Activated T-cell treated with anti-CD3 and anti-CD28 coated beads, Interleukin-2, amount 50 U/mL, for 4 hours (primary cell): Measurements from ENCODE around the gene IMPDH1. TPM values are rescaled to one million over a fixed set of nuclear protein-coding genes. Genes with fewer than 3 reads are reported as not detected.
A peak's percentile ranks its signal among the peaks of the same experiment; 100 is the strongest.

Experiments used
- ATAC-seq, 2 donors: fragments of 200-7000 bp; cut with Tn5 transposase; one replicate each; pipeline ENCODE4 v1.10.0; 2021
- DNase-seq: peaks from one replicate; pipeline ENCODE4 v3.0.0-alpha.2; 2020
- H3K27me3 Mint-ChIP-seq: one replicate; pipeline ENCODE4 v1.8.0; 2021; ENCODE audit warnings: low read depth, mixed read lengths
- H3K36me3 Mint-ChIP-seq: one replicate; pipeline ENCODE4 v1.8.0; 2022; ENCODE audit warnings: mixed read lengths; ENCODE audit not compliant: insufficient read depth
- H3K4me1 Mint-ChIP-seq: one replicate; pipeline ENCODE4 v1.8.0; 2021; ENCODE audit warnings: low read depth, mixed read lengths
- H3K4me3 Mint-ChIP-seq: one replicate; pipeline ENCODE4 v1.8.0; 2021; ENCODE audit warnings: mild to moderate bottlenecking, moderate library complexity, mixed read lengths
- H3K9me3 Mint-ChIP-seq: one replicate; pipeline ENCODE4 v1.8.0; 2021; ENCODE audit warnings: mixed read lengths
- total RNA-seq, 3 donors: library from RNA; stranded (reverse); gene quantifications; one replicate each; pipeline ENCODE4 v1.2.1, GENCODE V29; 2021

Gene IMPDH1
- total RNA-seq, 3 donors from 2014 or later = 88.4 to 110 (median 109) TPM

DNA sequence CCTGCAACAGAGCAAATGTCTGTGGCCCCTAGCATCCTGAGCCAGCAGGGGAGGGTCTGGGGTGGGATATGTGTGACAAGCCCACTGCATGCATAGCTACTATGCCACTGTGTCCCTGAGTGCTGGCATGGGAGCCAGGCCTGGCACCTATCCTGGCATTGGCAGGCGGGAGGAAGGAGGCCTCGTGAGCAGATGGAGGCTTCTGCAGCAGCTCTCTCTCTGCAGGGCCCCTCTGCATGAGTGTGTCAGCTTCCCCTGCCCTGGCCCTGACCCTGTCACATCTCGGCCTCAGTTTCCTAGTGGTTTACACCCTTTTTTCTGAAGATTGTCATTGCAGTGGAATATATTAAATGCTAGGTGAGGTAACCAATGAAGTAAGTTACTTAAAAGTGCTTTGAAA is 13.1 kb upstream of the IMPDH1 start:
- DNase-seq (no peak), ATAC-seq (no peak)
- H3K4me1 Mint-ChIP-seq = peaks cover 2% of the 10 kb centered on the region
- H3K27me3 Mint-ChIP-seq = no peaks in the 10 kb centered on the region
- H3K36me3 Mint-ChIP-seq = no peaks in the 10 kb centered on the region
- H3K4me3 Mint-ChIP-seq = no peak overlapping the region
- no peaks in the 10 kb centered on the region for H3K9me3 Mint-ChIP-seq

DNA sequence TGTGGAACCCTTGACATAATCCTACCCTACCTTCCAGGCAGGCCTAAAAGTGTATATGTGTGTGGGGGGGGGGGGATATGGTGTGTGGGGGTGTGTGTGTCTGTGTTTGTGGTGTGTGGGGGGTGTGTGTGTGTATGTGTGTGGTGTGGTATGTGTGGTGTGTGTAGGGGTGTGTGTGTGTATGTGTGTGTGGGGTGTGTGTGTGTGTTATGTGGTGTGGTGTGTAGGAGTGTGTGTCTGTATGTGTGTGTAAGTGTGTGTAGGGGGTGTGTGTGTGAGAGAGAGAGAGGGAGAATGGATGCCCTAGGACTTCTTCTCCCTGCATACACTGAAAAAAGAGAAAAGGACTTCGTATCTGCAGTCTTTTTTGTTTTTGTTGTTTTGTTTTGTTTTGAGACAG is 12.3 kb upstream of the IMPDH1 start:
- peaks cover 2% of the 10 kb centered on the region for H3K4me1 Mint-ChIP-seq
- H3K36me3 Mint-ChIP-seq = no peaks in the 10 kb centered on the region
- no peak for DNase-seq
- no peaks in the 10 kb centered on the region for H3K27me3 Mint-ChIP-seq
- H3K9me3 Mint-ChIP-seq = no peaks in the 10 kb centered on the region
- H3K4me3 Mint-ChIP-seq = no peak overlapping the region
- no peak for ATAC-seq

- H3K9me3 Mint-ChIP-seq = no peaks in the 10 kb centered on the region
- H3K4me3 Mint-ChIP-seq = no peak overlapping the region
- DNase-seq = no peak
- peaks cover 2% of the 10 kb centered on the region for H3K4me1 Mint-ChIP-seq
- no peaks in the 10 kb centered on the region for H3K36me3 Mint-ChIP-seq
- no peaks in the 10 kb centered on the region for H3K27me3 Mint-ChIP-seq
- ATAC-seq = no peak
Measured at GRCh38 chr7:128421384-128421783, 11.6 kb upstream of the IMPDH1 start.

GRCh38 chr7:128420773-128421172 is 11.0 kb upstream of the IMPDH1 start:
- no peaks in the 10 kb centered on the region for H3K27me3 Mint-ChIP-seq
- no peaks in the 10 kb centered on the region for H3K9me3 Mint-ChIP-seq
- ATAC-seq (no peak), DNase-seq (no peak)
- H3K4me1 Mint-ChIP-seq = peaks cover 2% of the 10 kb centered on the region
- H3K36me3 Mint-ChIP-seq = no peaks in the 10 kb centered on the region
- H3K4me3 Mint-ChIP-seq = no peak overlapping the region

DNA sequence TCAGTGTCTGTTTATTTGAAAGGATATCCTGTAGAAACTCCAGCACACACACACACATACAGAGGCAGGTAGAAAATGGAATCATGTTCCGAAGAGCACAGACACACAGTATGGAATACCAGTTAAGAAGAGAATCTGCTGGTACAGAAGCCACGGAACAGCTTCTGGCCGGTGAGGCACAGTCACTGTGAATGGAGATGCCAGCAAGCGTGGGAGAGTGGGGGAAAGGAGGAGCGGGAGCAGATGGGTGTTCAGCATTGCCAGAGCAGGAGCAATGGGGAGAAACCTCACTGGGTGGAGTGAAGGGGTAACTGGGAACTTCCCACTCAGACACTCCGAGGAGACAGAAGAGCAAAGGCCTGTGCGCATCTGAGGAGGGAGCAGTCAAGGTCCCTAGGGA is 9.5 kb upstream of the IMPDH1 start:
- ATAC-seq (no peak), DNase-seq (no peak)
- Mint-ChIP-seq H3K9me3 (no peaks in the 10 kb centered on the region), H3K27me3 (no peaks in the 10 kb centered on the region), H3K36me3 (no peaks in the 10 kb centered on the region), H3K4me3 (no peak overlapping the region), H3K4me1 (peaks cover 2% of the 10 kb centered on the region)

DNA sequence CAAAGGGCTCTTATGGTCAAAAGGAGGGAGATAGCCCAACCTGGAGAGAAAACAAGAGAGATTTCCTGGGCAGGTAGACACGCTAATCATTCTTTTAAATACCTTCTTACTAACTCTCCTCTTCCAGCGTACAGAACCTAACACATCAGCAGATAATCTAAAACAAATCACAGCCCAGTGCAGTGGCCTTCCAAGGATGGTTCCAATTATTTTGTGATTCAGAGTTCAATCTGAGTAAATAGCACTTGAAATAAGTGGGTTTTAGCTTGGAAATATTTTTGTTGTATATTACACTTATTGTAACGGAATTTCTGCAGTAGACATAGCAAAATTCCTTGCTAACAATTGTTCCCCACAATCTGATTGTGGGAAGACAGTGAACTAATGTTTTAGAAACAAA is 7.3 kb upstream of the IMPDH1 start:
- Mint-ChIP-seq H3K4me1 (no peaks in the 10 kb centered on the region), H3K4me3 (no peak overlapping the region), H3K27me3 (no peaks in the 10 kb centered on the region), H3K36me3 (no peaks in the 10 kb centered on the region), H3K9me3 (no peaks in the 10 kb centered on the region)
- ATAC-seq (no peak), DNase-seq (no peak)

- Mint-ChIP-seq H3K4me3 (no peak overlapping the region), H3K9me3 (no peaks in the 10 kb centered on the region), H3K27me3 (no peaks in the 10 kb centered on the region), H3K4me1 (peaks cover 2% of the 10 kb centered on the region), H3K36me3 (no peaks in the 10 kb centered on the region)
- ATAC-seq = no peak
- no peak for DNase-seq
Measured at GRCh38 chr7:128415217-128415785, 5.5 kb upstream of the IMPDH1 start.

DNA sequence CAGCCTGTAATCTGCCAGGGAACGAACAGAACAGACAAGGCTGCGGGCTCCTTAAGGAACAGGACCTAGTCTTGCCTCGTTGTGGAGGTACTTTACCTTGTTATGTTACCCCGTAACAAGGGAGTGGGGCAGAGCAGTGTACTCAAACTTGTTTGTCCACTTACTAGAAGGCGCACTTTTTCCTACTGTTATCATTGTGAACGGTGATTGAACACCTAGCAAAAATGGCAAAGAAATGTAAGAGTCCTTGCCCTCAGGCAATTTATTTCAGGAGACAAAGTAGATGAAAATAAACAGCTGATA is 620 bp upstream of the IMPDH1 start:
- no peaks in the 10 kb centered on the region for H3K36me3 Mint-ChIP-seq
- ATAC-seq = no peak

DNA sequence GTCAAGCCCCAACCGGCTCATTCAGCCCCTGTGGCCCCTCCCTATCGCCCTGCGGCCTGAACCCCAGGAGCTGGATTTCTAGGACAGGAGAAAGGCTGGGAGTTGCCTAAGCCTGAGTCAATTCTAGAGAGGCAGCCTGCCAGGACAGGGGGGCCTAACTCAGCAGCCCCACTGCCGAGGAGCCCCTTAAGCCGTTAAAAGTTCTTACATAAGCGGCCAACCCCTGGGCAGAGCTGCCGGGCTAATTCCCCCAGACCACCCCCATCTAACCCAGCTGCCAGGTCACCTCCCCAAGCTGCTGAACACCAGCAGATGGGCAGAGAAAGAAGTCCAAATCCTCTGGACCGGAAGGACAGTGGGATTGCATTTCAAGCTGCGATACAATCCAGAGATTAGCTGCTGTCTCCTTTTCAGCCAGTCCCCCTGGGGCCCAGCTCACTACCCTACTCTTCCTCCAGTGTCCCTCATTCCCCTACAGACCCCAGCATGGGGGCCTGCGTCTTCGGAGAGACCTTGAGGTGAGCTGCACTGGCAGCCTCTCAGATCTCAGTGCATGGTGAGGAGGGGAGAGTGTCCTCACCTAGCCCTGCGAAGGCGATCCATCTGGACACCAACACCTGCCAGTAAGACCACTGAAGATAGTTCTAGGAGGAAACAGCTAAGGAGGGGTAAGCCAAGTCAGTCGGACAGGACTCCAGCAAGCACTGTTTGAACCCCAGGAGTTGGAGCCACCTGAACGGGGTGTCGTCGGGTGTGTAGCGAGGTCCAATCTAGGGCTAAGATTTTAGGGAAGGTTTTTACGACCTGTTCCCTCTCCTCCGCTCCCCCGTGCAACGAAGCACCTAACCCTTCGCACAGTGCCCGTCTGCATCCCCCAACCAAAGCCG is 830 bp downstream of the IMPDH1 start:
- H3K27me3 Mint-ChIP-seq = no peaks in the 10 kb centered on the region
- no peaks in the 10 kb centered on the region for H3K36me3 Mint-ChIP-seq
- peaks cover 35% of the 10 kb centered on the region for H3K4me1 Mint-ChIP-seq
- H3K9me3 Mint-ChIP-seq = no peaks in the 10 kb centered on the region
- ATAC-seq (no peak), DNase-seq (no peak)
- peak overlapping the region; percentile 78 for H3K4me3 Mint-ChIP-seq

More for the DNA sequence above, 620 bp upstream of the IMPDH1 start:
- no peak for DNase-seq
- no peaks in the 10 kb centered on the region for H3K27me3 Mint-ChIP-seq
- H3K4me1 Mint-ChIP-seq = peaks cover 24% of the 10 kb centered on the region
- no peaks in the 10 kb centered on the region for H3K9me3 Mint-ChIP-seq
- peak overlapping the region; percentile 86 for H3K4me3 Mint-ChIP-seq

DNA sequence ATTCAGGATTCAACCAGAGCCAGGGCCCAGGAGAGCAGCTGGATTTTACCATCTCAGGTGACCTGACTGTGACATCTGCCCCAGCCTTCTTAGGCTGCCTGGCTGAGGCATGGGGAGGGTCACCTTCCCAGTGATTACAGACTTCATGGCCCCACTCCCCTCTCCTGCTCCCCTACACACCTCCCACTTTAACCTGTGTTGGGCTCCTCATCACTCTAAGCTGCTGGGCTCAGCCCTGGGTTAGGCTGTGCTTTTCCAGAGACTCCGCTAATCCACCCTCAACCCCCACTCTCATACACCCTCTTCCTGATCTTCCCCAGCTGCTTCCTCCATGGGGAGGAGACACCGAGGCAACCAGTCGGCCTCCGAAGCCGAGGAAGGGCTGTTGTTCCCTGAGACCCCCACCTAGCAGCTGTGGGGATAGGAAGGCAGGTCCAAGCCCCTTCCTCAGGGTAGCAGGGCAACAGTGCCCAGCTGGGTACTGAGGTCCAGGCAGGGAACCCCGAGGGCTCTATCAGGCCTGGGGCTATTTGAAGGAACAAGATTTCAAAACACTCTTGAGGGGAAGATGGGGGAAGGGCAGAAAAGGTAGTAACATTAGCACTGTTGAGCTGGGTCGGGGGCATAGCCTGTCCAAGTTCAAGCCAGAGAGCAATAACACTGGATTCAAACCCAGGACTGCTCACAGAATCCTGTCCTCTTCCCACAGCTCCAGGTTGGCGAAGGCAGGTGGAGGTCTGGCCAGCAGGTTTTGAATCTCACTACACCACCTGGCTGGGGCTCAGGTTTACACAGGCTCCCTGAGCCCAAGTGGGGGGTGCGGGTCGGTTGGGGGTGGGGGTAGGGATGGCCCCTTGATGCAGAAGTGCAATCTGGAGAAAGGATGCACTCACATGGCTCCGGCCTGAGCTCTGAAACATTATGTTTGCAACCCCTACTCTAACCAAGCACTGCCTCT is 1.8 kb downstream of the IMPDH1 start:
- ATAC-seq (no peak), DNase-seq (no peak)
- H3K4me3 Mint-ChIP-seq = peak overlapping the region; percentile 78
- H3K9me3 Mint-ChIP-seq = no peaks in the 10 kb centered on the region
- H3K36me3 Mint-ChIP-seq = no peaks in the 10 kb centered on the region
- peaks cover 40% of the 10 kb centered on the region for H3K4me1 Mint-ChIP-seq
- H3K27me3 Mint-ChIP-seq = no peaks in the 10 kb centered on the region

GRCh38 chr7:128407233-128407589 is 2.6 kb downstream of the IMPDH1 start:
- DNase-seq = no peak
- peaks cover 40% of the 10 kb centered on the region for H3K4me1 Mint-ChIP-seq
- no peak overlapping the region for H3K4me3 Mint-ChIP-seq

GRCh38 chr7:128406314-128407232 is 3.2 kb downstream of the IMPDH1 start:
- Mint-ChIP-seq H3K9me3 (no peaks in the 10 kb centered on the region), H3K4me1 (peaks cover 40% of the 10 kb centered on the region), H3K36me3 (peaks cover 2% of the 10 kb centered on the region), H3K27me3 (no peaks in the 10 kb centered on the region), H3K4me3 (peak overlapping the region; percentile 77)
- ATAC-seq (no peak), DNase-seq (no peak)

More at GRCh38 chr7:128407233-128407589, 2.6 kb downstream of the IMPDH1 start:
- no peak for ATAC-seq
- Mint-ChIP-seq H3K27me3 (no peaks in the 10 kb centered on the region), H3K36me3 (peaks cover 2% of the 10 kb centered on the region), H3K9me3 (no peaks in the 10 kb centered on the region)

DNA sequence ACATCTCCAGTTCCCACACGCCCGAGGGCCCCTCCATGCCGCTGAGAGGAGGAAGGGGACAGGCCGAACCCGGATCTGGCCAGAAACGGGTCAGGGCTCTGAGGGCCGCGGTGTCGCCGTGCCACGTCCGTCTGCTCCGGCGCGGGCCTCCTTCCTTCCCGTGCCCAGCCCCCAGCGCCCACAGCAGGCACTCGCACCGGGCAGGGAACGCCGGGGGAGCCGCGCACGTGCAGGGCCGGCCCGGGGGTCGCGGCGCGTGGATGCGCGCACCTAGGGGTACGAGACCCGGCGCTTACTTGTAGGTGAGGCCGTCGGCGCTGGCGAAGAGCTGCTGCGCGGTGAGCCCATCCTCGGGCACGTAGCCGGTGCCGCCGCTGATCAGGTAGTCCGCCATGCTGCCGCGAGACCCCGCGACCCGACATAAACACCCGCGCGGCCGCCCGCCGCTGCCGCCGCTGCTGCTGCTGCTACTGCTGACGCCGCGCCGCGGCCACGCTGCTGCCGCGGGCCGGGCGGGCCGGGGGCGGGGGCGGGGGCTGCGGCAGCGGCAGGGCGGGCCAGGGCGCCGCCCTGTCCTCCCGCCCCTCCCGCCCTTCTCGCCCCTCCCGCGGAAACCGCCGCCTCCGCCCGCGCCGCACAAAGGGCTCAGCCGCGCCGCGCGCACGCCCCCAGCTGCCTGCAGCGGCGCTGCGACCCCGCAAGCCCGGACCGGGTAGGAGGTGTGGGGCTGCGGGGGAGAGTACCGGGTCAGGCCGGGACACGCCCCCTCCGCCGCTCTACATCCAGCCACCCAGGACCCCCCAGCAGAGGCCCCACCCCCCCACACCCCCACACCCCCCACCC is 4.1 kb downstream of the IMPDH1 start:
- DNase-seq (peak; percentile 63), ATAC-seq (peak; percentile 23 to 25)
- Mint-ChIP-seq H3K36me3 (peaks cover 6% of the 10 kb centered on the region), H3K9me3 (no peaks in the 10 kb centered on the region), H3K4me1 (peaks cover 40% of the 10 kb centered on the region), H3K4me3 (peak overlapping the region; percentile 86), H3K27me3 (no peaks in the 10 kb centered on the region)
